ENCODE data around the gene PEAR1.

- TF ChIP-seq CTCF (IDR thresholded peaks at IDR 0.05; ENCODE audit: insufficient read depth, low read length, poor library complexity, severe bottlenecking) (no peak), EZH2phosphoT487 (conservative IDR thresholded peaks at IDR 0.05; ENCODE audit: low read length) (no peak)
Measured at GRCh38 chr1:156885880-156886355, 7.6 kb upstream of the PEAR1 start.

Measured in SU-DHL-6 (cell line).